GM18526 (cell line): Measurements from ENCODE around the gene RPTOR.

Experiments
- POLR2A ChIP-seq: IDR thresholded peaks from 3 replicates; pipeline ENCODE4 v1.6.1; 2011; ENCODE audit not compliant: insufficient read length; ENCODE audit errors: extremely low read depth

RPTOR gene

GRCh38 chr17:80528536-80528935, 16.1 kb upstream of the RPTOR start:
- TF ChIP-seq POLR2A, result no peak

GRCh38 chr17:80529104-80529903, 15.3 kb upstream of the RPTOR start:
- TF ChIP-seq POLR2A, result no peak

GRCh38 chr17:80529904-80530292, 14.7 kb upstream of the RPTOR start:
- no peak for TF ChIP-seq POLR2A

GRCh38 chr17:80531400-80531799, 13.2 kb upstream of the RPTOR start:
- TF ChIP-seq POLR2A, result no peak

GRCh38 chr17:80538484-80538883, 6.2 kb upstream of the RPTOR start:
- TF ChIP-seq POLR2A, result no peak

GRCh38 chr17:80539022-80539641, 5.5 kb upstream of the RPTOR start:
- no peak for TF ChIP-seq POLR2A

GRCh38 chr17:80545499-80545826, 825 bp downstream of the RPTOR start:
- no peak for TF ChIP-seq POLR2A

GRCh38 chr17:80546267-80546666, 1.6 kb downstream of the RPTOR start:
- no peak for TF ChIP-seq POLR2A

GRCh38 chr17:80552523-80552922, 7.9 kb downstream of the RPTOR start:
- no peak for TF ChIP-seq POLR2A

GRCh38 chr17:80555266-80555665, 10.6 kb downstream of the RPTOR start:
- no peak for TF ChIP-seq POLR2A

GRCh38 chr17:80558046-80558445, 13.4 kb downstream of the RPTOR start:
- no peak for TF ChIP-seq POLR2A

- no peak for TF ChIP-seq POLR2A
These were observed 15.2 kb downstream of the RPTOR start for GRCh38 chr17:80559825-80560251.

GRCh38 chr17:80561541-80562114, 17.0 kb downstream of the RPTOR start:
- no peak for TF ChIP-seq POLR2A

- no peak for TF ChIP-seq POLR2A
These were observed 19.9 kb downstream of the RPTOR start for GRCh38 chr17:80564545-80564944.

GRCh38 chr17:80565343-80566053, 20.9 kb downstream of the RPTOR start:
- TF ChIP-seq POLR2A, result no peak

- no peak for TF ChIP-seq POLR2A
These were observed 21.4 kb downstream of the RPTOR start for GRCh38 chr17:80566054-80566400.
